Measurements from ENCODE around the gene TMEM191B.
"Not testable (repeated sequence)": the region's sequence is repeated elsewhere in the genome, so short reads cannot be mapped to it uniquely, and the experiment has no call there.

TMEM191B gene

DNA sequence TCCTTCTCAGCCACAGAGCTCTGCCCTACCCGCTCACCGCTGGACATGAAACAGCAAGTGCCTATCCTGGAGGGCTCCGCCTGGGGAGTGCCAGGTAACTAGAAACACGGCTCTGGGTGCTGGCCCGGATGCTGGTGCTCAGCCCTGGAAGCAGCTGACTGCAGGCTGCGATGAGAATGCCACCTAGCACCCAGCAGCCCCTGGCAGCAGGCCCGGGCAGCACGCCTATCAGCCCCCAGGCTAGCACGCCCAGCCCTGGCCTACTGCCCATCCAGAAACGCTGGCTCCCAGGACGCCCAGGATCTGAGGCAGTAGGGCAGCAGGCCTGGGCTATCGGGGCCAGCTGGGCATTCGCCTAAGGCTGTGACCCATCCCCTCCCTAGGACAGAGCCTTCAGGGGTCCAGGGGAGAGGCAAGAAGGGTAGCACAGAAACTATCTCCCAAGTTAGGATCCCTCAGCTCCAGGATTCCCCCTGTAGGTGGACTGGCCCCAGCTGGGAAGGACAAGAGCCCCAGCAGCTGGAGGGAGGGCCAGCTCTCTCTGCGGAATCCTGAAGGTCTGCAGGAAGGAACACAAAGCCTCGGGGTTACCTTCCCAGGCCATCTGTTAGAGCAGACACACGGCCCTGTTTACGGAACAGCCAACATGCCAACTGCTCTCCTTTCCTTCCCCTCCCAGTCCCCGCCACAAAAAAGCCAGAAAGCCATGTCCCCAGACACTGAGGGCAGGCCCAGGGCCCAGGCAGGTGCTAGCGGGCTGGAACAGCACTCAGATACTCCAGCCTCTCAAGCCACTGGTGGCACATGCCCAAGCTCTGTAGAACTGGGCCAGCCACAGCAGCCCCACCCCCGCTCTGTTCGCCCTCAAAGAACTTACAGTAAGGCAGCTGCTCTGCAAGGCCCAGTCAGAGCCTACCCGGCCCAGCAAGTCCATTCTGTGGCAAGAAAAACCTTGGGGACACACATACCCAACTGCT lies 27.0 kb downstream of the TMEM191B start:
- H3K4me3 ChIP-seq (ENCODE audit: low read depth, low read length), result not testable (repeated sequence)

DNA sequence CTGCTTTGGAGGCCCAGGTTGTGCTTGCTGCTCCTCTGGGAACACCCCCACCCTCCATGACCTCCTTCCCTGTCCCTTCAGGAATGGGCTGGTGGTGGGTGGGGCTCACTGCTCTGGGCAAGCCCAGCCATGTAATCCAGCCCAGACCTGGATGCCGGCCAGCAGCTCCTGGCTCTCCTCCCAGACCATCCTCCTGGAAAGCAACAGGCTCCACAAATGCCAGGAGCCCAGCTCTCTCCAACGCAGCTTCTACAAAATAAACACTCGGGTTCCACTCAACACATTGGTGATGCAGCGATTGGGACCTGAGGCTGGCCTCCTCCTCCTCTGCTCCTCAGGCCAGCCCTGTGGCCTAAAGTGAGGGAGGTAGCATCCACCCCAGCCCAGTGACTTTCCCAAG lies 30.9 kb downstream of the TMEM191B start:
- not testable (repeated sequence) for H3K4me3 ChIP-seq (ENCODE audit: low read depth, low read length)

DNA sequence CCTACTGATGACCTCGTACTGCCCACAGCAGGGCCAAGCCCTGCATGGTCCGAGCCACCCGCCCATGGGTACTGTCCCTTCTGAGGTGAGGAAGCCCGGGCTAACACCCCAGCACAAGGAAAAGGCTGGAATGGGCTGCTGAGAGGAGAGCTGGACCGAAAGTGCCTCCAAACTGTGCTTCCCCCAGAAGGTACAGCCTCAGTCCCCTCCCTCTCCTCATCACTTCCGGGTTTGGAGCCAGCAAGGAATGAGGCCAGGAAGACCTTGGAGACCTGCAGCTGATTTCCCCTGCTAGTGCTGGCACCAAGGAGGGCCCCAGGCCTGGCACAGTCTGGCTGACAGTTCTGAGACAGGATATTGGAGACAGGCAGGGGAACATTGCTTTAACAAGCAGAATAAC lies 31.3 kb downstream of the TMEM191B start:
- H3K4me3 ChIP-seq (ENCODE audit: low read depth, low read length), result not testable (repeated sequence)

DNA sequence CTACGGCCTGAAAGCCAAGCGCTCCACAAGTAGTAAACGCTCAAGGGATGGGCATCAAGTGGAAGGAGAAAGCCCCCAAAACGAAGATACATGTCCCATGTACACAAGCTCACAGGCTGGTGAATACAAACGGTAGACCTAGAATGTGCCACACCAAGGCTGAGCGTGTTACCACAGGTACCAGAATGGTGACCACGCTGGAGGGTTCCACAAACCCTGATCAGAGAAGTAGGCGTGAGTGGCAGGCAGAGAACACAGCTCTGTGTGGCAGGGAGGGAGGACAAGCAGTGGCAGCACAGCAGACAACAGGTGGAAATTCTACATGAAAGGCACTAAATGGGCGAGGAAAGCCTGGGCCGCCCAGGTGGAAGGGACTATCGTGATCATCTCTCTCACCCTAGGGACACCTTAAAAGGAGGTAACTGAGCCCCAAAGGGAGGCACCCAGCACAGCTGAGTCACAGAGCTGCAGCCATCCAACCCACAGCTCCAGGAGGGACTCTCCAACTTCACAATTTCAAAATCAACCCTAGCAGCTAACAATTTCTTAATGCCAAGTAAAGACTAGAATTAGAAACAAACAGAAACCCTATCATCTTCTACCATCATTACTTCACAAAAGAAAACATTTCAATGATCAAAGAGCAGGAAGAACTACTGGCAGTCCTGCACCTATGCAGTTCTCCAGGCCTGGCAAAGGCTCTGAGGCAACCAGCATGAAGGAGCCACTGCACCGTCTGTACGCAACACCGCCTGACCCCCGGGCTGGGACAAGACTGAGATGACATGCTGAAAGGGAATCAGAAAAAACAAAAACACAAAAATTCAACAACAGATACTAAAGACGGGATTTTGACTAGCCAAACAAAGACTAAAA lies 32.7 kb downstream of the TMEM191B start:
- not testable (repeated sequence) for H3K4me3 ChIP-seq (ENCODE audit: low read depth, low read length)

DNA sequence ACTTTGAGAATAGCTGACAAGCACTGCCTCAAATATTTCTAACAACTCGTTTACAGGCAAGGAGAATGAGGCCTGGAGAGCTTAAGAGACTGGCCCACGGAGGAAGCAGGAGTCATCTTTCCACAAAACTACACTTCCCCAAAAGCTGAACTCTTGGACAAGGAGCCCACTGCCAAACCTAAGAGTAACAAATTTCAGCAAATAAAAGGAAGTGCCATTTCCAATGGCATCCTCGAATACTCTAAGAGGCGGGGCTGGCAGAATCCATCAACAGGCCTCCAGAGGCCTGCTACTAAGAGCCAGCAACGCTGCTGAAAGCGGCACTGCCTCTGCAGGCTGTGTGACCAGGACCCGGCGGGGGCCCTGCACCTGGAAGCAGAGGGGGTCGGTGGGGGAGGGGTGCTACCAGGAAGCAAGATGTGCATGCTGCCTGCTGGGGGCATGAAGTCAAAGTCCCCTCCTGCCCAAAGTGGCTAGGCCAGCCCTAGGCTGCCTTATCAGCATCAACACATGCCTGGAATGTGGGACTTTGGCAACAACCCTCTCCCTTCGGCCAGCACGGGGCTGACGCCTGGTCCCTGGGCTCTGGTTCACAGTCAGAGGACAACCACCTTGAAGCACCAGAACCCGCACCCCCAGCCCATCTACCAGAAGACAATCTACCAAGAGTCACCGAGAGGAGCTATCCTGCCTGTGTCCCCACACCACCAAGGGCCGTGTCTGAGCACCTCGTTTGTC lies 43.1 kb downstream of the TMEM191B start:
- not testable (repeated sequence) for H3K4me3 ChIP-seq (ENCODE audit: low read depth, low read length)

DNA sequence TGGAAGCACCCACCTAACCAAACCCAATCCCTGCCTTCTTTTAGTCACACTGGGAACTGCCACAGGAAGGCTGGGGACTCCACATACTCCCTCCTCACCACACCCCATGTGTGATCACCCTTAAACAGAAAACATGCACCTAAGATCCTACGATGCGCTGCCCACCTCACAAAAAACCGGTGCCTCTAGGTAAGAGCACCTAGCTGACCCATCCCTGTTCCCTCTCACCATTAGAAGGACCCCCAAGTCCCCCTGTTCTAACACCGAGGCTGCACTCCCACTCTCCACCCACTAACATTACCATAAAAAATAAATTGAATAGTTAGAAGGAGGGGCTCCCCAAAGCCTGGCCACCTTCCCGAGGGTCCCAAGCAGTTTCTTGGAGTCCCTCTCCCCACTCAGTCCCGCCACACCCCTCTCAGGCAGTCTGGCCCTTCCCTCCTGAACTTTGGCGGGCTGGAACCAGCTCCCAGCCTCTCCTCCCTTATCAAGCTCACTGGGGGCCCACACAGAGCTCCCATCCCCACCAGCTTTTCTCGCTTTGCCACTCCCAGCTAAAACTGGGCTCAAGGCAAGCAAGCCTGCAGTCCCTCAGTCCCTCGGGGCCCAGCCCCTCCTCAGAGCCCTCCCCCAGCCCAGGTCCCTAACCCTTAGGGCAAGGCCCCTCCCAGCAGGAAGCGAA lies 46.0 kb downstream of the TMEM191B start:
- H3K4me3 ChIP-seq (ENCODE audit: low read depth, low read length), result not testable (repeated sequence)

DNA sequence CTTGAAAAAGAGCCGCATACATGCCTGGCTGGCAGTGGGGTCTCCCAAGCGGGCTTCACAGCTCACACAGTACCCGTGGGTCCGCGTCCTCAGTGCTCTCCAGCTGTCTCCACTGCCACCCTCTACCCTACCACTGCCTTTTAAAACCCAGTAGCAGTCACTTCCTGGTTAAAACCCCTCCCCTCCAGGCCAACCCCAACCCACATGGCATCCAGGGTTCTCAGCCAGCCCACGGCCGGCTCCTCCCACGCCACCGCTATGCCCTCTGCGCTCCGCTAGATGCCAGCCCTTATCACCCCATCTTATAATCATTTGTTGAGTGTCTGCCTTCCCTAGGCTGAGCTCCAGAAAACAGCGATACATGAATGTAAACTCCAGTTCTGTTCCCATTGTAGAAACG lies 47.0 kb downstream of the TMEM191B start:
- not testable (repeated sequence) for H3K4me3 ChIP-seq (ENCODE audit: low read depth, low read length)

DNA sequence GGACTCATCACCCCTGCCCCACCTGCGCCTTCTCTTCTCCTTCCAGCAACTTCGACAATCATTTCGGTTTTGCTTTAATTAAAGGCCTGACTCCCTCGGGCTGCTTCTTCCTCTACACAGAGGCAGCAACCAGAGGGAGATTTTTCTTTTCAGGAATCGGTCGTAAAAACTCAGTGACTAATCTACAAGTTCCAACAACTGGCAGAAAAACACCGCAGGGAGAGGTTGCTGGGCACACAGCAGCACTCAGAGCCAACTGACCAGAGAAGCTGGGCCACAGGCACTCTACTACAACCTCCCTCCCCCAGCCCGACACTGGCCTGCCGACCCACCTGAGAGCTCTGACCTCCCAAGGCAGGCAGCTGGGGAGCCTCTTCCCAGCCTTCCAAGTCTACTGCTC lies 48.1 kb downstream of the TMEM191B start:
- H3K4me3 ChIP-seq (ENCODE audit: low read depth, low read length), result not testable (repeated sequence)

DNA sequence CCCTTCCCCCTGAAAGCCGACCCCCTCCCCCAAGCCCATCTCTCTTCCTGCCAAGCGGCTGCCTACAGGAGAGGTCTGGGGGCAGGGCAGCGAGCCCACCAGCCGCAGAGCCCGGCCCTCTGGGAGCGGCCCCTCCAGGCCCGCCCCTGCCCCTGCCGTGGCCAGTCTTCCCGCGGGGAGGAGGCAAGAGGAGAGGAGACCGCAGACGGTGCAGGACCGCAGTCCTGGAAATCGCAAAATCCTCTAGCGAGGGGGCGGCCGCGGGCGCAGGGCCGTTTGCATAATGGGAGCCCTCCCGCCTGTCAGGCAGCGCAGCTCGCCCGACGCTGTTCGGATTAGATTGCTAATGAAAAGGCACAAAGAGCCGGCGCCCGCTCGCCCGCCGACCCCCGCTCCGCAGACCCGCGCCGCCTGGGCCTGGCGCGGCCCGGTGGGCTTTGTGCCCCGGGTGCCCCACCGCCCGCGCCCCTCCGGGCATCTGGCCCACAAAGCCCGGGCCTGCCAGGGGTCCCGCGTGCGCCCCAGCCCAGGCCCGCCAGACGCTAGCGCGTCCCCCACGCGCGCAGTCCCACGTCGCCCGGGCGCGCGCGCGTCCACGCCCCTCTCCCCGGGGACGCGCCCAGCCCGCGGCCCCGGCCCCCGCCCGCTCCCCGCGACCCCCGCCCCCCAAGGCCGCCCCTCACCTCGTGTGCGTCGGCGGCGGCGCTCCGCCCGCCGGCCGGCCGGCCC lies 49.7 kb downstream of the TMEM191B start:
- H3K4me3 ChIP-seq (ENCODE audit: low read depth, low read length), result not testable (repeated sequence)

DNA sequence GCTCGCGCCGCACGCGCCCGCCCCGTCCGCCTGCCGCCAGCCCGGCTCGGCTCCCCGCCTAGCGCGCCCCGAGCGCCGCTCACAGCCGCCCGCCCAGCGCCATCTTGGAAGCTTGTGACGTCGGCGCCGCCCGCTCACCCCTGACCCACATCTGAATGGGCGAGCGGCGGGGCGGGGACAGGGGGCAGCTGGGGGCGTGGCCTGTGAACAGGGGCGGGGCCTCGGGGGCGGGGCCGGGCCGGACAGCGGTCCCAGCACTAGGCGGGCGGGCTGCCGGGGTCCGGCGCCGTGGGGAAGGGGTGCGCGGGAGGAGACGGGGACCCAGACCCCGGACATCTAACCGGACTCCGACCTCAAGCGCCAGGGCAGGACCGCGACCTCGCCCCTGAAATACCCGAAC lies 50.2 kb downstream of the TMEM191B start:
- H3K4me3 ChIP-seq (ENCODE audit: low read depth, low read length), result not testable (repeated sequence)
